A549 treated with RU486 at 1 μM for 4 hours (cell line): ENCODE data around the gene MARCHF3. TPM values are rescaled to one million over a fixed set of nuclear protein-coding genes. Genes with fewer than 3 reads are reported as not detected.

Experiments used
- total RNA-seq: library from RNA; stranded (reverse); fragments of 200-300 nt; extraction: Qiagen RNA extraction; gene quantifications from 5 replicates; pipeline ENCODE4 v1.2.3, GENCODE V29; 2022; ENCODE audit warnings: low read depth

The MARCHF3 gene
- 0.88 to 1.3 TPM (median 0.95 TPM) in 5 replicates for total RNA-seq

DNA sequence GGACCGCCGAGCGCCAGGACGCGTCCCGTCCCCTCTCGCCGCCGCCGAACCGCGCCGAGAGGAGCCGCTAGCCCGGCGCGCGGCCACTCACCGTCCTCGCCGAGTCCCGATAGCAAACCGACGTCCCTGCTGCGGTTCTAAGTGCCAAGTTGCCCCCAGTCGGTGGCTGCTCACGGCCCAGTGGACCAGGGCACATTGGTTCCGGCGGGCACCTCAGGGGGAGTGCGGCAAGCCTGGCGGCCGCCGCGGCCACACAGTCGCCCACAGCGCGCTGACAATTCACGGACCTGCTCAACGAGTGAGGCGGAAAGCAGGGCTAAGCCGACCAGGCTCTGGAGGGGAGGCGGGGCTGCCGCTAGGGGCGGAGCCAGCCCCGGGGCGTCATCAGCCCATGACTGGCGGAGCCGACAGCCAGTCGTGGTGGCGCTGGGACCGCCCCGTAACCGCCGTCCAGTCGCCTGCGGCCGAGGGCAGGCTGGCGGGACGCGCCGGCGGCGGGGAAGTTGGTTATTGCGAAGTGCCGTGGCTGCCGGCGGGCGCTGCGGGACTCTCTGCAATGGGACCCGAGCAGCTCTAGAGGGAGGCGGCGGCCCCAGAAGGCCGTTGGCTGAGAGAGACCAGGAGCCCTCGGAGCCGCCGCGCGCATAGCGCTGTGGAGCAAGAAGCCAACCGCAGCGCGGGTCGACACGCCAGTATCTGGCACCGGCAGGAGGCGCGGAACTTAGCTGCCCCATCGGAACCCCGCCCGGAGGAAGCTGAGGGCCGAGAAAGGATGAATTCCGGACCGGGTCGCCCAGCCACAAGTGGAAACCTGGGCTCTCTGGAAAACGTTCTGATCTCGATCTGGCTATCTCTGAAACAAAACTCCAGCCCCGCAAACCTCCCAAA lies at the start of gene MARCHF3:
TSS of gene MARCHF3 (minus strand) at position 300 of the 888 bp plus-strand sequence. CDS start 112,387 bp downstream, outside the sequence.

DNA sequence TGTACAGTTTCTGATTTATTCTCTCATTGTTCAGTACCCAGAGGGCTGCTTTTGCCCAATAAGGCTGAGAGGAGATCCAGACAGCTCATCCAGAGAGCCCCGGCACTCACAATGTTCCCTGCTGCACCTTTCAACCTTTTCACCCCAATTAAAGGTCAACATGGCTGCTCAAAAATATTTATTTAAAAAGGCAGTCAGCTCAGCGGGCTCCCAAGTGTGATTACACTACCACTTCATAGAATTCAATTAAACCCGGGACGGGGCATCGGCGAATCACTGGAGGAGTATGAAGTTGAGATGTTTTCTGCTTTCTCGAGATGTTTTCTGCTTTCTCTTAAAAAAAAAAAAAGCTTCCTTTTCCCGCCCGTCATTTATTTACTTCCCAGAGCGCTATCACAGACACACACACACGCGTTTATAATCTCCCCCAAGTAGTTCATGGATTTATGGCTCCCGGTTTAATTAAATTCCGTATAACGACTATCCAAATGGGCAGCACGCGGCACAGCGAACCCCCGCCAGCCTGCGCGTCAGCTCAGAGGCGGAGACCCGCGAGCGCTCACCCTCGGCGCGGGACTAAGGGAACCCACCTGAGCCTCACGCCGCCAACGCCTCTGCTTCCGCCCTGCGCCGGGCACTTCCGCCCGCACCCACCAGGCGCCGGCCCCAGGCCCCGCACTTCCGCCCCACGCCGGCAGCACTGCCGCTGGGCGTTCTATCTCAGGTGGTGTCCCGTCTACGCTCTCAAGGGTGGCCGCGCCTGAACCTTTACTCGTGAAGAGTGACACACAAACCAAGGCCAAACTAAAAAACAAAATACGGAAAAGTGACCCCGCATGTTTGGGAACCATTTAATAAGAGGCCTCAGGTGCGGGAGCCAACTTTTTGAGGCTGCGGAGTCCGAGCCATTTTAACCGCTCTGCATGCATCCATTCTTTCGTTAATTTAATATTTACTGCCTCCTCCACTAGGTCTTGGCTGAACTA lies 42.8 kb upstream of the MARCHF3 start, which contains the start of gene C5orf63:
TSS of gene C5orf63 (minus strand) at position 642 of the 986 bp plus-strand sequence. CDS start 14,507 bp downstream, outside the sequence.

Other genes with a start within 250 kb of the MARCHF3 start
- gene C5orf63, start 42.9 kb upstream of the MARCHF3 start, total RNA-seq, result 2.0 to 5.4 TPM (median 4.5 TPM) in 5 replicates